GM19372 (cell line): ENCODE data around the gene TSPY1.
"Not testable (repeated sequence)": the region's sequence is repeated elsewhere in the genome, so short reads cannot be mapped to it uniquely, and the experiment has no call there.

Experiments used
- ATAC-seq: cut with Tn5 transposase; IDR thresholded peaks from one replicate; pipeline ENCODE4 v1.9.1; 2021; ENCODE audit warnings: mild to moderate bottlenecking, low read depth, moderate library complexity; ENCODE audit not compliant: unreplicated experiment

The TSPY1 gene, protein sequence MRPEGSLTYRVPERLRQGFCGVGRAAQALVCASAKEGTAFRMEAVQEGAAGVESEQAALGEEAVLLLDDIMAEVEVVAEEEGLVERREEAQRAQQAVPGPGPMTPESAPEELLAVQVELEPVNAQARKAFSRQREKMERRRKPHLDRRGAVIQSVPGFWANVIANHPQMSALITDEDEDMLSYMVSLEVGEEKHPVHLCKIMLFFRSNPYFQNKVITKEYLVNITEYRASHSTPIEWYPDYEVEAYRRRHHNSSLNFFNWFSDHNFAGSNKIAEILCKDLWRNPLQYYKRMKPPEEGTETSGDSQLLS

DNA sequence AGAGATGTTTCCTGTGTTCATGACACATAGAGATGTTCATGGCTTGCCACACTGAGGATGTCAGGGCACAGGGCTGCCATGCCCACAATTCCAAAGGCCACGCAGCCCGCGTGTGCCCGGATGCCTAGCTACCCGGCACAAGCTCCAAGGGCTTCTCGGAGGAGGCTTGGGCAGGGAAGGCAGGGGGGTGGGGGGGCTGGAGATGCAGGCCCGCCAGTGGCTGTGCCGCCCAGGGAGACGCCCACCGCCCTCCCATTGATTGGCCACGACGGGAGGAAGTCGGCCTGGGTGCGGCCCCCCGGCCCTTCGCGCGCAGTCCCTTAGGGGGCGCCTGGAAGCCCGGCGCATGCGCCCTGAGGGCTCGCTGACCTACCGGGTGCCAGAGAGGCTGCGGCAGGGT lies at the start of gene TSPY1:
TSS of gene TSPY1 (plus strand) at position 301 of the 400 bp plus-strand sequence. CDS start at position 347, 46 bp downstream.
- ATAC-seq, result not testable (repeated sequence)

DNA sequence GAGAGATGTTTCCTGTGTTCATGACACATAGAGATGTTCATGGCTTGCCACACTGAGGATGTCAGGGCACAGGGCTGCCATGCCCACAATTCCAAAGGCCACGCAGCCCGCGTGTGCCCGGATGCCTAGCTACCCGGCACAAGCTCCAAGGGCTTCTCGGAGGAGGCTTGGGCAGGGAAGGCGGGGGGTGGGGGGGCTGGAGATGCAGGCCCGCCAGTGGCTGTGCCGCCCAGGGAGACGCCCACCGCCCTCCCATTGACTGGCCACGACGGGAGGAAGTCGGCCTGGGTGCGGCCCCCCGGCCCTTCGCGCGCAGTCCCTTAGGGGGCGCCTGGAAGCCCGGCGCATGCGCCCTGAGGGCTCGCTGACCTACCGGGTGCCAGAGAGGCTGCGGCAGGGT lies 20.2 kb downstream of the TSPY1 start, which contains the start of gene TSPY9:
TSS of gene TSPY9 (plus strand) at position 301 of the 400 bp plus-strand sequence. CDS start at position 347, 46 bp downstream.
- not testable (repeated sequence) for ATAC-seq

DNA sequence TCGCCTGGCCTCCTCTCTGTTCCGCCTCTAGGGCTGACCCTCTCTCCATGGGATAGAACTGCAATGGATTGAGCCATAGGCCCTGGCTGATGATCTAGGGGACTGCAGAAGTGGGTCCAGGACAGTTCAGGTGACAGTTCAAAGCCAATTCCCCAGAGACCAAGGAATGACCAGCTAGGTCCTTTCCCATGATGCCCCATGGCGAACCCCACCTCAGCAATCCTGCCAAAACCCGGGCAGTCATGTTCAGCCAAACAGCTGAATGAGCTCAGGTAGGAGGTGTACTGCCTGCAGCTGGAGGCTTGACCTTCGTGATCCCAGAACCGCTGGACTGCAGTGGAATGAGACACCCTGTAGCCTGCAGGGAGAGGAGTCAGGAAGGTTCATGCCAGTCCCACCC lies 37.6 kb downstream of the TSPY1 start:
- not testable (repeated sequence) for ATAC-seq

DNA sequence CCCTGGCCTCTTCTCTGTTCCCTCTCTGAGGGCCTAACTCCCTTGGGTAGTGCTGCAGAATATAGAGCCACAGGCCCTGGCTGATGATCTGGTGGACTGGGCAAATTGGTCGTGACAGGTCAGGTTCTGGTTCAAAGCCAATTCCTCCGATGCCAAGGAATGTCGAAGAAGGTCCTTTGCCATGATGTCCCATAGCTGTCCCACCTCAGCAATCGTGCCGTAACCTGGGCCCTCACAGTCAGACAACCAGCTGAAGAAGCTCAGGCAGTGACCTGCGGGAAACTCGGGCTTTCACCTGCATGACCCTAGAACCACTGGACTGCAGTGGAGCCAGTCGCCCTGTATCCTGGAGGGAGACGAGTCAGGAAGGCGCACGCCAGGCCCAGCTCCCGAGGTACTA lies 49.5 kb downstream of the TSPY1 start:
- not testable (repeated sequence) for ATAC-seq
